T-helper 1 cell (primary cell): Measurements from ENCODE around the gene ACACA.

Experiments
- DNase-seq, 5 donors: peaks; one replicate each; pipeline ENCODE4 v3.0.0-alpha.2; 2012 to 2020

Gene ACACA

GRCh38 chr17:37340804-37341203 lies 65.8 kb downstream of the ACACA start:
- DNase-seq, result no peak

- DNase-seq, result no peak
These were observed 67.3 kb downstream of the ACACA start for GRCh38 chr17:37339321-37339720.

GRCh38 chr17:37338847-37339246 lies 67.8 kb downstream of the ACACA start:
- no peak for DNase-seq

- no peak for DNase-seq
These were observed 79.1 kb downstream of the ACACA start for GRCh38 chr17:37327341-37328090.

- DNase-seq, result no peak
These were observed 83.6 kb downstream of the ACACA start for GRCh38 chr17:37322826-37323561.

DNA sequence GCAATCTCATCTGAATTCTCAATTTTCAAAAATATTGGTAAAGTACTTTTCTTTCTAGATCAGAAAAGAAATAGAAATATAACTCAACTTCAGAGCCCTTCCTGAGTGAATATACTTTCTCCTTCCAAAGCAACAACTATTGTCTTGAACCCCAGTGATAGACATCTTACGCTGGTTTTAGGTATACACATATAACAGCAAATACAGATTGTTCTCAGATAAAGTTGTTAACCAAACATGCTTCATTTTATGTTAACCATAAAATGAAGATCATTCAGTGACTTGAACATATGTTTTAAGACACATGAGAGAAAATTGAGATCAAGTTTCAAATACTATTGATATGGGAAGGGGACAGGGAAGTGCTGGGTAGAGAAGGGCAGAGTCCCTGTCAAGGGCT lies 84.5 kb downstream of the ACACA start:
- DNase-seq, result no peak

GRCh38 chr17:37318931-37319594 lies 87.6 kb downstream of the ACACA start:
- DNase-seq, result no peak

GRCh38 chr17:37317867-37318266 lies 88.8 kb downstream of the ACACA start:
- no peak for DNase-seq

GRCh38 chr17:37315601-37316000 lies 91.0 kb downstream of the ACACA start:
- DNase-seq, result no peak

DNA sequence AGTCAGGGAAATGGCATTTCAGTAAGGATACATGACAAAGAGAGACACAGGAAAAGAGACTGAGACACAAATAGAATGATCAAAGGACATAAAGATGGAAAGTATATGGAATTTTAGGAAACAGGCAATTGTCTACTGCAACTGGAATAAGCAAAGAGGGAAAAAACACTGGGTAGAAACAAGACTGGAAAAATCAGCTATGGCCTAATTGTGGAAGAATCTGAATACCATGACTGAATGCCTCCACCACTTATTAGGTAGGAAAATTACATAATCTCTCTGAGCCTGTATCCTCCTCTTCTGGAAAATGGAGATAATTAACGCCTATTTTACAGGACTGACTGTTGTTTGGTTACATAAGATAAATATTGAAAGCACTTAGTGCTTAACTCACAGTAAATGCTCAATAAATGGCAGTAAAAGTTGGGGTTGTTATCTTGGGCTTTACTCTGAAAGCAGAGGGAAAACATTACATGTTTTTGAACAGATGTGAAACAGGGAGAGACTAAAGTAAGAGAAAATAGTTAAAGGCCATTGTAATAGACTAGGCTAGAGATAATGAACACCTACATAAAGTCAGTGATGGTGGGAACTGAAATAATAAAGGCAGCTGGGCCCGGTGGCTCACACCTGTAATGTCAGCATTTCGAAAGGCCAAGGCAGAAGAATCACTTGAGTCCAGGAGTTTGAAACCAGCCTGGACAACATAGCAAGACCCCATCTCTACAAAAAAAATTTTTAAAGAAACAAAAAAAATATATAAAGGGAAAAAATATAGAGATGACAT lies 94.3 kb downstream of the ACACA start:
- no peak for DNase-seq

DNA sequence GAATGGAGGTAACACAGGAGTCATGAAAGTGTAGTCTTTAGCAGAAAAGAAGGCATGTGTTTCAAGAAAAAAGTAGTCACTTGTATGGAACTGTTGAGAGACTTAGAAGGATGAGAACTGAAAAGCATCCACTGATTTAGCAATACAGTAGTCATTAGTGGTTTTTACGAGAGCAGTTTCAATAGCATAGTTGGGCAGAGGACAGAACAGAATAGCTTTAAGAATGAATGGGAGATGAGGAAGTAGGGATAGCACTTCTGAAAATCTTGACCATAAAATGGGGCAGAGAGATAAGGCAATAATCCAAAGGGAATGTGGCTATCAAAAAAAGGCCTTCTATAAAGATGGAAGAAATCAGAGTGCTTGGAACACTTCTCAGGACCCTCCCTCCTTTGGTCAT lies 95.7 kb downstream of the ACACA start:
- DNase-seq, result no peak

DNA sequence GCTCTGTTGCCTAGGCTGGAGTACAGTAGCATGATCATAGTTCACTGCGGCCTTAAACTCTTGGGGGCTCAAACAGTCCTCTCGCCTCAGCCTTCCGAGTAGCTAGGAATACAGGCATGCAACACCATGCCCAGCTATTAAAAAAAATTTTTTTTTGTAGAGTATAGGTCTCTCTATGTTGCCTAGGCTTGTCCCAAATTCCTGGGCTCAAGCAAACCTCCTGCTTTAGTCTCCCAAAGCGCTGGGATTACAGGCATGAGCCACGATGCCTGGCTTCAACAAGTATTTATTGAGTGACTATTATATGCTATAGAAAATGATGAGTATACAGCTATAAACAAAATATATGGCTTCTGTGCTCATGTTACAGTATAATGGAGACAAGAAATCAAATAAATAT lies 97.6 kb downstream of the ACACA start:
- DNase-seq, result no peak

- no peak for DNase-seq
These were observed 101.2 kb downstream of the ACACA start for GRCh38 chr17:37305406-37305905.

DNA sequence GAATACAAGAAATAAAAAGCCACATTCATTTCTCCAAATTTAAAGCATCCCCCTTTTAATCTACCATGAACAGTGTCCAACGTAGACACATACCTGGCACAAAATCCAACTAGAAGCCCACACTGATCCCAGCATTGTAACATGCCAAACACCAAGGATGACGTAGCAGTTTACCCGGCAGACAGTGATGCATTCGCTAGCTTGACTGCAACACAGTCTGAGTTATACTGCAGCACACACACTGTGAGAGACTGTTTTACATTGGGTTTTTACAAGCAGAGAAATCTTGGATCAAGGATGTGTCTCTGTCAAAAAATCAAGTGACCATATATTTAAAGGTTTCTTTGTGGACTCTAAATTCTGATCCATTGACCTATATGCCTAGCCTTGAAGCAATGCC lies 105.3 kb downstream of the ACACA start:
- no peak for DNase-seq

GRCh38 chr17:37300683-37301082 lies 106.0 kb downstream of the ACACA start:
- DNase-seq, result no peak

DNA sequence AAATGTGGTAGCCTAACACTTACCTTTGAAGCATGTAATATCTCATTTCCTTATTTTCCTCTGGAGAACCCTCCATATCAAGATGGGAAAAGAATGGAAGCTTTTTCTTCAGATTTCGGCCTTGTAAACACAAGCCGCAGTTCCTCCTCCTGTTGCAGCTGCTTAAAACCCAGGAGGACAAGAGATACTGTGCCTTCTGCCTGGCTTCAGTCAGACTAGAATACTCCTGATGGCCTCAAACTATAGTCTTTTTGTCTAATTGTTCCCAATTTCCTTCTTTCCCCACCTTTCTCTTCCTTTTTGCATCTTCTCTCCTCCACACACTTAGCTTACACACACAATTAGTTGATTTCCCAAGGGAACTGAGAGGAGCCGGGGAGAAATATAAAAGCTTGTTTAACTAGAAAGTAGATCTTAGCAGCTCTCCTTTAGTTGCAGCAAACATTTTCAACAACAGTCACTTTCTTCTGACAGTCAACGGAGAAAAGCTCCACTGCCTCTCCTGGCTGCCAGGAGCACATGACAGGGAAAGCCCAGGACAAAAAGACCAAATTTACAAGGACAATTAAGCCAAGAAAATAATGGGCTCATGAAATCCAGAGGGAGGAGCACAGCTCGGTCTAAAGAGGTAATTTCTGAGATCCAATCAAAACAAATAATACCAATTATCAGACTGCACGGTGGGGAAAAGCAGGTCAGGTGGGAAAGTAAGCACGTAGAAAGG lies 107.2 kb downstream of the ACACA start:
- DNase-seq, result no peak

- no peak for DNase-seq
These were observed 110.7 kb downstream of the ACACA start for GRCh38 chr17:37295888-37296287.

DNA sequence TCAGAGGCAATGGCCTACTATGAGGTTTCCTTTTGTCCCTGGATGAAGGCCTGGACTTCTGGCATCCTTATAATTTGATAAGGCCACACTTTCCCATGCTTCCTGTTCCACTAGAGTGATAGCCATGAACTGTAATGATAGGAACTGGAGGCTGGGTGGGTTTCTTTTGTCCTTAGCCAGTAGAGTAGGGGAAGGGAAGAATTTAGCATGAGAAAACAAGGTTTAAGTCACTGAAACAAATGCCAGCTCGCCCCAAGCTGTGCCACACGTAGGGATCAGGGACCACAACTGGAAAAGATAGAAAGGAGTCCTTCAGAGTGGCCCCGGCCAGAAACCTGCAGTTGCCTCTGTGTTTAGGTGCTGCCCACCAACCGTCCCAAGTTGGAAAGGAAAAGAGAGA lies 111.7 kb downstream of the ACACA start:
- no peak for DNase-seq

DNA sequence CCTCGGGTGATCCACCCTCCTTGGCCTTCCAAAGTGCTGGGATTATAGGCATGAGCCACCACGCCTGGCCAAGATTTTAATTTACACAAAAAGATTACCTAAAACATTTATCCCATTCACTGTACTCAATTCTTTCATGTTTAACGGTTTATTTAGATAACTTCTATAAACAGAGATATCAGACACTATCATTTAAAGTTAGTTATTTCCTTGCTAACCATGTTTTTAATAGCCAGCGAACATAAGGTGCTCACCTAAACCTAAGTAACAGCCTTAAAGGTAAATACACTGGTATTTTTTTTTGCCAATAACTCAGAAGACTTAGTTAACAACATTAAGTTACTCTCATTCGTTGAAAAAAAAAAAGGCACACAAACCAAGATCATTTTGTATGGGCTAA lies 112.9 kb downstream of the ACACA start:
- DNase-seq, result no peak

DNA sequence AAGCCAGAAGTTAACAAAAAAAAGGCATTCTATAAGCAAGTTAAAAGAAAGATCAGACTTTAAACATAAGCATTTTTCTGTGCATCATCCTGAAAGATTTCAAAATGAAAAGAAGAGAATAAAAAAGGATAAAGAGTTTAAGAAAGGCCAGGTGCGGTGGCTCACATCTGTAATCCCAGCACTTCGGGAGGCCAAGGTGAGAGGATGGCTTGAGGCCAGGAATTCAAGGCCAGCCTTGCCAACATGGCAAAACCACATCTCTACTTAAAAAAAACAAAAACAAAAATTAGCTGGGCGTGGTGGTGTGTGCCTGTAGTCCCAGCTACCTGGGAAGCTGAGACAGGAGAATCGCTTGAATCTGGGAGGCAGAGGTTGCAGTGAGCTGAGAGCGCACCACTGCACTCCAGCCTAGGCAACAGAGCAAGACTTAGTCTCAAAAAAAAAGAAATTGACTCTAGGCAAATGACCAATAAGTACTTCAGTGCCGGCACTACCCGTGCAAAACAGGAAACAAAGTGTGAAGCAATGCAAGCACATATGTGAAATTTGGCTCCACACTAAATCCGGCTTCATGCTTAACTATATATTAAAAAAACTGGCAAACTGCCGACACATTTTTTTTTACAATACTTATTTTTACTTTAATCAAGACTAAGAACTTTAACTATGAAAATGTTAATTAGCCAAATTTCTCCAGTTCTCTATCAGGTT lies 114.1 kb downstream of the ACACA start:
- DNase-seq, result no peak

DNA sequence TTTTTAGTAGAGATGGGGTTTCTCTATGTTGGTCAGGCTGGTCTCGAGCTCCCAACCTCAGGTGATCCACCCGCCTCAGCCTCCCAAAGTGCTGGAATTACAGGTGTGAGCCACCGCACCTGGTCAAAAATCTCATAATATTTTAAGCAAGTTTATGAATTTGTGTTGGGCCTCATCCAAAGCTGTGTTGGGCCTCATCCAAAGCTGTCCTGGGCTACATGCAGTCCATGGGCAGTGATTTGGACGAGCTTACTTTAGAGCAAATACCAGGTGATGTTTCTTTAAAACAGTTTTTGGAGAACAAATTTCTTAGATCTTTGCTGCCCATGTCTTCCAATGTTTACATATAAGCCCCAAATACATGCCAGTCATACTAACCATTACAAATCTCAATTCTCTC lies 115.3 kb downstream of the ACACA start:
- no peak for DNase-seq

DNA sequence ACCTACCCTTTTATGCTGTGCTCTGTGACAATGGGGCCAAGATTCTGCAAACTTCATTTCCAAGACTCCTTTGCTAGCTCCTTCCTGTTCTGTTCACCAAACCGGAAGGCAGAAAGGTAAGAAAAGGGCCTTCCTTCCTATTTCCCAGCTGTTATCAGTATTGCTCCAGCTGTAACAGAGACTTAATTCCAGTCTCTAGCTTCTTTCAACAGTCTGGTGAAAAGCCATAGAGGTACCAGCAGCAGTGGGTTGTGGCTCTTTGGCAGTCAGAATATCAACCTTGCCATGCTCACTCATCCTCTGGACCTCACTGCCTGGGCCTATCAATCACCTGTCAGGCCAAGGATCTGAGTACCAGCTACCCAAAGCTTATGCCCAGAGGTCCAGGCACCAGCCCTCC lies 120.2 kb downstream of the ACACA start:
- no peak for DNase-seq
